Endodermal cell (in vitro differentiated cells): Measurements from ENCODE around the gene C1QTNF6. TPM values are rescaled to one million over a fixed set of nuclear protein-coding genes. Genes with fewer than 3 reads are reported as not detected.
A peak's percentile ranks its signal among the peaks of the same experiment; 100 is the strongest.

Experiments
- DNase-seq: peaks from one replicate; pipeline ENCODE4 v3.0.0-alpha.2; 2017
- H3K27ac ChIP-seq: 2 replicates; pipeline ENCODE4 v1.5.1; 2013; ENCODE audit warnings: mild to moderate bottlenecking, low read depth, low read length, moderate library complexity
- H3K27me3 ChIP-seq: 2 replicates; pipeline ENCODE4 v1.6.1; 2013; ENCODE audit warnings: mild to moderate bottlenecking, low read length, moderate library complexity; ENCODE audit not compliant: insufficient read depth, control insufficient read depth, poor library complexity, severe bottlenecking
- H3K36me3 ChIP-seq: 2 replicates; pipeline ENCODE4 v1.7.0; 2013; ENCODE audit warnings: mild to moderate bottlenecking, low read length, moderate library complexity; ENCODE audit not compliant: control insufficient read depth, insufficient read depth
- H3K4me1 ChIP-seq: one replicate; pipeline ENCODE4 v1.7.0; 2013; ENCODE audit warnings: low read length; ENCODE audit not compliant: control insufficient read depth, insufficient read depth
- H3K4me3 ChIP-seq: 2 replicates; pipeline ENCODE4 v1.5.1; 2013; ENCODE audit warnings: mild to moderate bottlenecking, low read length, moderate library complexity
- H3K9ac ChIP-seq: 2 replicates; pipeline ENCODE4 v1.6.1; 2013; ENCODE audit warnings: mild to moderate bottlenecking, low read length, moderate library complexity; ENCODE audit not compliant: poor library complexity, severe bottlenecking; ENCODE audit errors: extremely low read depth
- H3K9me3 ChIP-seq: 2 replicates; pipeline ENCODE4 v1.6.1; 2013; ENCODE audit warnings: mild to moderate bottlenecking, low read length, moderate library complexity; ENCODE audit not compliant: control insufficient read depth
- H3K27ac Mint-ChIP-seq: 2 replicates; pipeline ENCODE4 v1.8.0; 2020; ENCODE audit warnings: mixed read lengths
- H3K27me3 Mint-ChIP-seq: 2 replicates; pipeline ENCODE4 v1.8.0; 2021; ENCODE audit warnings: mild to moderate bottlenecking, mixed read lengths; ENCODE audit not compliant: insufficient read depth
- H3K36me3 Mint-ChIP-seq: 2 replicates; pipeline ENCODE4 v1.8.0; 2020; ENCODE audit warnings: low read depth, mixed read lengths
- H3K4me1 Mint-ChIP-seq: 2 replicates; pipeline ENCODE4 v1.8.0; 2020; ENCODE audit warnings: mixed read lengths
- H3K4me3 Mint-ChIP-seq: 2 replicates; pipeline ENCODE4 v1.8.0; 2020; ENCODE audit warnings: mild to moderate bottlenecking, moderate library complexity, mixed read lengths
- H3K9me3 Mint-ChIP-seq: 2 replicates; pipeline ENCODE4 v1.8.0; 2020; ENCODE audit warnings: mild to moderate bottlenecking, mixed read lengths
- CTCF ChIP-seq: fragments of 200-600 bp; sonication (generic); conservative IDR thresholded peaks from 2 replicates; pipeline ENCODE4 v1.5.0; 2021; ENCODE audit warnings: antibody characterized with exemption, mild to moderate bottlenecking
- WGBS, 2 experiments: methylation state at CpG; one replicate each; pipeline versions ENCODE4 v1.1.5 to v1.1.7; 2013; ENCODE audit warnings: missing lambda C conversion rate in 2 of 2, mixed read lengths in 1 of 2; ENCODE audit not compliant: insufficient coverage in 1 of 2, insufficient read length in 1 of 2; 5-methylcytosine and 5-hydroxymethylcytosine counted together
- total RNA-seq, 2 donors: library from RNA; stranded (reverse); fragmentation: NEBNext Ultra II Directional in 1 of 2; extraction: Animal tissue kit (Norgen Biotek cat#: 25700) in 1 of 2; gene quantifications; 2 replicates in 1 of 2; 3 replicates in 1 of 2; pipeline ENCODE4 v1.2.1, GENCODE V29; 2021

C1QTNF6 gene
- total RNA-seq, 2 donors from 2014 or later, result 15.5 to 16.9 TPM

GRCh38 chr22:37186997-37187522 is 987 bp downstream of the C1QTNF6 start:
- peak overlapping the region; percentile 82 for H3K4me3 ChIP-seq
- H3K27me3 ChIP-seq, result no peaks in the 10 kb centered on the region
- WGBS, 2 experiments, result 100% methylated on average over 1 to 4 of the region's 4 CpGs
- TF ChIP-seq CTCF, result no peak
- H3K27ac ChIP-seq, result no peak overlapping the region
- peak overlapping the region; percentile 50 for H3K9ac ChIP-seq
- Mint-ChIP-seq H3K4me3 (peak overlapping the region; percentile 65), H3K27me3 (no peaks in the 10 kb centered on the region), H3K27ac (peak overlapping the region; percentile 88), H3K36me3 (peaks cover 10% of the 10 kb centered on the region), H3K9me3 (peaks cover 10% of the 10 kb centered on the region), H3K4me1 (peaks cover 36% of the 10 kb centered on the region)
- DNase-seq, result no peak
- H3K36me3 ChIP-seq, result no peaks in the 10 kb centered on the region
- peaks cover 23% of the 10 kb centered on the region for H3K4me1 ChIP-seq
- peaks cover 14% of the 10 kb centered on the region for H3K9me3 ChIP-seq

DNA sequence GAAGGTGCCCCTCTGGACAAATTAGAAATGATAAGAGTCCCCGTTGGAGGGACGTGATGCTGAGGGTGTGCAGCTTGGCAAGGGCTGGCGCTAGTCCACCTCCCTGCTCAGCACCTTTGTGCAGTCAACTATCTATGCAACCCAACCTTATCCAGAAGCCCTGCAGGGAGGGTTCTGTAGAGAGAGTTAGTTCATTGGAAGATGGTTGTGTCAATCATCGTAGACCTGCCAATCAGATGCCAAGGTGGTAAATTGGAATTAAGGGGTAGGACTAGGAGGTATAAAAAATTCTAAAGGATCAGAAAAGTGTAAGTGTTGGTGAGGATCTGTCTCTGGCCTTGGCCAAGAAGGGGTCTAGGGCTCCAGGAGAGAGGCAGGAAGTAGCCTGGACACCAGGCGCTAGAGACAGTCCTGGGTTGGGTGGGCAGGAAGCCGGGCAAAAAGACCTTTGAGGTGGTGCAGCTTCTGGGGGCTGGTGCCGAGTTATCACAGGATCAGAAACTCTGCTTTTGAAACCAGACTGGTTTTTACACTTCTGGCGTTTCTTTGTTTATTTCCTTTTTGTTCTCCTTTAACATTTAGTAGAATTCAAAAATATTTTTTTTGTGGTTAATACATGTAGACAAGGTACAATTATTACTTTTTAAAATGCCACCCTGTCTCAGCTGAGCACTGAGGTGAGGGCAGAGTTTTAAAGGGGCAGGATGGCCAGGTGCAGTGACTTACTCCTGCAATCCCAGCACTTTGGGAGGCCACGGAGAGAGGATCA is 1.6 kb downstream of the C1QTNF6 start:
- H3K36me3 Mint-ChIP-seq, result peaks cover 11% of the 10 kb centered on the region
- peak; percentile 75 for DNase-seq
- H3K9me3 Mint-ChIP-seq, result peaks cover 8% of the 10 kb centered on the region
- peak overlapping the region; percentile 73 for H3K27ac Mint-ChIP-seq
- H3K4me3 Mint-ChIP-seq, result peak overlapping the region; percentile 33
- Histone ChIP-seq H3K4me1 (peaks cover 23% of the 10 kb centered on the region), H3K4me3 (no peak overlapping the region), H3K36me3 (no peaks in the 10 kb centered on the region), H3K27ac (no peak overlapping the region), H3K27me3 (no peaks in the 10 kb centered on the region), H3K9ac (no peak overlapping the region), H3K9me3 (peaks cover 12% of the 10 kb centered on the region)
- no peak for TF ChIP-seq CTCF
- peaks cover 36% of the 10 kb centered on the region for H3K4me1 Mint-ChIP-seq
- 88 to 92% methylated on average over 5 to 8 of the region's 9 CpGs for WGBS, 2 experiments
- H3K27me3 Mint-ChIP-seq, result no peaks in the 10 kb centered on the region

DNA sequence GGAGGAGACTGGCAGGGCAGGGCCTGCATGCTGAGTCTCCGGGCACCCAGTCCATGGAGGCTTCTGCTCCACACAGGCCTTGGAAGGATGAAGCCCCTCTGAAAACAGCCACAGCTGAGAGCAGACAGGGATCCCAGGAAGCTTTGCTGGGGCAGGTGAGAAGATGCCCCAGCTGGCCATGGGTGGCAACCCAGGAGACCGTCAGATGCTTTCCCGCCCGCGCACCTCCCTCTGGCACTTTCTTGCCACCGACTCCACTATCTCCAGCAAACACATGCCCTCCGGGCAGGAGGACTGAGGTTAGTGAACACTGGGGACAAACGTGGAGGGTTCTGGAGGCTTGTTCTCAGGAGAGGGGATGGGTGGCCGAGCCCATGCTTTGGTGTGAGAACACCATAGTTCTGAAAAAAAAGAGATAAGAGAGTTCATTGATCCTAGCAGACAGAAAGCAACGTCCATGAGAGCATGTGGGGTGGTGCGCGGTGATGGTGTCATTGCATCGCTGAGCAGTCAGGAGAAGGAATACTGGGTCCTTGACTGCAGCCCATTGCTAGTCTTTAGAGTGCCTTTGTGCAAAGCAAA is 2.3 kb downstream of the C1QTNF6 start:
- peaks cover 23% of the 10 kb centered on the region for H3K4me1 ChIP-seq
- no peak overlapping the region for H3K27ac ChIP-seq
- no peaks in the 10 kb centered on the region for H3K27me3 ChIP-seq
- no peak overlapping the region for H3K4me3 ChIP-seq
- Mint-ChIP-seq H3K36me3 (peaks cover 11% of the 10 kb centered on the region), H3K9me3 (peaks cover 4% of the 10 kb centered on the region), H3K27ac (no peak overlapping the region), H3K4me3 (no peak overlapping the region), H3K27me3 (no peaks in the 10 kb centered on the region), H3K4me1 (peaks cover 36% of the 10 kb centered on the region)
- H3K9me3 ChIP-seq, result peaks cover 5% of the 10 kb centered on the region
- no peak for TF ChIP-seq CTCF
- H3K36me3 ChIP-seq, result no peaks in the 10 kb centered on the region
- 93 to 95% methylated on average over 12 to 13 of the region's 13 CpGs for WGBS, 2 experiments
- no peak overlapping the region for H3K9ac ChIP-seq
- DNase-seq, result no peak
